HG03460 (cell line): ENCODE data around the gene FCF1.
"Not testable (repeated sequence)": the region's sequence is repeated elsewhere in the genome, so short reads cannot be mapped to it uniquely, and the experiment has no call there.

Experiments used
- ATAC-seq: cut with Tn5 transposase; IDR thresholded peaks from one replicate; pipeline ENCODE4 v1.9.1; 2021; ENCODE audit not compliant: unreplicated experiment

Gene FCF1

DNA sequence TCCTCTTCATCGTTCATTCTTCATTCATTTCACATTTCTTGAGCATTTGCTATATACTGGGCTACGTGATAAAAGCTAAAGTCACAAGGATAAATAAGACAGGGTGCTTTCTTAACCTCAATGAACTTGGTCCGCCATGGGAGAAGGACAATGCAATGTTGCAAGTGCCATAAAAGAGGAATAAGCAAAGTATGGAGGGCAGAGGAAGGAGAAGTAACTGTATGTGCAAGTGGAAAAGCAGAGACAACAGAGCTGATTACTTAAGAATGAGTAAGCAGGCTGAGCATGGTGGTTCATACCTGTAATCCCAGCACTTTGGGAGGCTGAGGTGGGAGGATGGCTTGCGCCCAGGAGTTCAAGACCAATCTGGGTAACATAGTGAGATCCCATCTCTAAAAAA lies 14.5 kb upstream of the FCF1 start:
- no peak for ATAC-seq

- no peak for ATAC-seq
Measured at GRCh38 chr14:74702293-74702692, 10.7 kb upstream of the FCF1 start.

DNA sequence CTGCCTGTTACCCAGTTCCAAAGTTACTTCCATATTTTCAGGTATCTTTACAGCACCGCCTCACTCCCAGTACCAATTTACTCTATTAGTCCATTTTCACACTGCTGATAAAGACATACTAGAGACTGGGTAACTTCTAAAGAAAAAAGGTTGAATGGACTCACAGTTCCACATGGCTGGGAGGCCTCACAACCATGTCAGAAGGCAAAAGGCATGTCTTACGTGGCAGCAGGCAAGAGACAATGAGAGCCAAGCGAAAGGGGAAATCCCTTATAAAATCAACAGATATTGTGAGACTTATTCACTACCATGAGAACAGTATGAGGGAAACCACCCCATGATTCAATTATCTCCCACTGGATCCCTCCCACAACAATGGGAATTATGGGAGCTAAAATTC lies 9.9 kb upstream of the FCF1 start:
- no peak for ATAC-seq

- no peak for ATAC-seq
Measured at GRCh38 chr14:74704656-74705055, 8.3 kb upstream of the FCF1 start.

- no peak for ATAC-seq
Measured at GRCh38 chr14:74705613-74706500, 7.1 kb upstream of the FCF1 start.

GRCh38 chr14:74710480-74710879 lies 2.5 kb upstream of the FCF1 start:
- ATAC-seq: no peak

- ATAC-seq: no peak
Measured at GRCh38 chr14:74711651-74712050, 1.3 kb upstream of the FCF1 start.

GRCh38 chr14:74713395-74713735 lies 421 bp downstream of the FCF1 start:
- ATAC-seq: no peak

DNA sequence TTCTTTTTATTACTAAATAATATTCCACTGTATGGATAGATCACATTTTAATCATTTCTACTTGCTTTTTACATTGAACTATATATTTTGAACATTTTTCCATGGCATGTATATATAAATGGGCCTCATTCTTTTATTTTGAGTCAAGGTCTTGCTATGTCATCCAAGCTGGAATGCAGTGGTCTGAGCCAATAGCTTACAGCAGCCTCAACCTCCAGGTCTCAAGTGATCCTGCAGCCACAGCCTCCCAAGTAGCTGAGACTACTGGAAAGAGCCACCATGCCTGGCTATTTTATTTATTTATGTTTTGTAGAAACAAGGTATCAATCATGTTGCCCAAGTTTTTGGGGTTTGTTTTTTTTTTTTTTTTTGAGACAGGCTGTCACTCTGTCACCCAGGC lies 7.6 kb downstream of the FCF1 start:
- no peak for ATAC-seq

DNA sequence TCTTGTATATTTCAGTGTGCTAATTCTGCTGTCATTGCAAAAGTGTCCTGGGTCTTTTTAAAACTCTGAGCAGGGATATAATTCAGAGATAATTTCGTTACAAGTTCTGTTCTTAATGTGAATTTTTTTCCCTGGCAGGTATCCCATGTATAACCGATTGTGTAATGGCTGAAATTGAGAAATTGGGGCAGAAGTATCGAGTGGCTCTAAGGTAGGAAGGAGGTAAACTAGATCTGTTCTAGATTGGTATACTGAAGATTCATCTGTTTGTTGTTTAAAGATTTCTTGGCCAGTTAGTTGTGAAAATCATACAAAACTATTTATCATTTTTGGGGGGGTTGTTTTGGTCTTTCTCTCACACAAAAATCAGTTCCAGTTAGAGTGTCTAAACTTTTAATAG lies 10.2 kb downstream of the FCF1 start:
- ATAC-seq: no peak

GRCh38 chr14:74732387-74732786 lies 19.4 kb downstream of the FCF1 start:
- ATAC-seq: no peak

DNA sequence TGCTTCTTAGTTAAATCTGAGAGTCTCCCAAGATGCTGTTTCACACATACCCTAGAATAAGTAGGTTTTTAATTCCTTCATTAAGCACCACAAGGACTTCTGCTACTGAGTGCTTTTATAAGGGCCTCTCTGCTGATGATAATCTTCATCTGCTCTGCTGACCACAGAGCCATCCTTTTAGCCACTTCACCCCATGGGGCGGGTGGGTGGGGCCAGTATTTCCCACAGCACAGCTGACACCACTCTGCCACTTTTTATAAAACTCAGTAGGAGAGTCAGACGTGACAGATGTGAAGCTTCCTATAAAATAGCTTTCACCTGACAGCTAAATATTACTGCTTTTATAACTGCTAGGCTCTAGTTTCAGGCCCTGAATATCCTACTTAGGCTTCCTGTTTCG lies 20.3 kb downstream of the FCF1 start:
- ATAC-seq: no peak

GRCh38 chr14:74735125-74735524 lies 22.2 kb downstream of the FCF1 start:
- no peak for ATAC-seq

DNA sequence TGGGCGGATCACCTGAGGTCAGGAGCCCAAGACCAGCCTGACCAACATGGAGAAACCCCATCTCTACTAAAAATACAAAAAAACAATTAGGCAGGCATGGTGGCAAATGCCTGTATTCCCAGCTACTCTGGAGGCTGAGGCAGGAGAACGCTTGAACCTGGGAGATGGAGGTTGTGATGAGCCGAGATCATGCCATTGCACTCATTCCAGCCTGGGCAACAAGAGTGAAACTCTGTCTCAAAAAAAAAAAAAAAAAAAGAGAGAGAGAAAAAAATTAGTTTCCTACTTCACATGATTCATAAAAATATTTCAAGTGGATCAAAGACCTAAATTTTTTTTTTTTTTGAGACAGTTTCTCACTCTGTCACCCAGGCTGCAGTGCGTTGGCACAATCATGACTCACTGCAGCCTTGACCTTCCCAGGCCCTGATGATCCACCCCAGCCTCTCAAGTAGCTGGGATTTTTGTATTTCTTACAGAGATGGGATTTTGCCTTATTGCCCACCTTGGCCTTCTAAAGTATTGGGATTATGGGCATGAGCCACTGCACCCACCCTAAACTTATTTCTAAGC lies 24.9 kb downstream of the FCF1 start:
- ATAC-seq: no peak

GRCh38 chr14:74739293-74740030 lies 26.5 kb downstream of the FCF1 start:
- ATAC-seq: no peak

DNA sequence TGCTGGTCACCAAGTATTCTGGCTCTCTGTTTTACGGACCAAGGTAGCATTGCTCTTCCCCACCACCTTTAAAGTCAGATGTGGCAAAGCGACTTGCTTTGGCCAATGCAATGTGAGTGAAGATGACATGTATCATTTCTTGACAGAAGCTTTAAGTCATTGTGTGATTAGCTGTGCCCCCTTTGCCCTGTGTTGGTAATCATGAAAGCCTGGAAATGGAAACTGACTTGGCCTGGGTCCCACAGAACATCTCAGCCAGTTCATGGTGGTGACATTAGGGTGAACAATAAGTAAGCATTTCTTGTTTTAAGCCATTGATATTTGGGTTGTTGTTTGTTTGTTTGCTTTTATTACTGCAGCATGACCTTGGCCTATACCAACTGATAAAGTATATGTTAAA lies 34.3 kb downstream of the FCF1 start:
- no peak for ATAC-seq

- ATAC-seq: no peak
Measured at GRCh38 chr14:74754157-74754556, 41.2 kb downstream of the FCF1 start.

GRCh38 chr14:74754899-74755298 lies 42.0 kb downstream of the FCF1 start:
- no peak for ATAC-seq

GRCh38 chr14:74756326-74756725 lies 43.4 kb downstream of the FCF1 start:
- ATAC-seq: no peak

GRCh38 chr14:74758505-74758904 lies 45.6 kb downstream of the FCF1 start:
- ATAC-seq: not testable (repeated sequence)

DNA sequence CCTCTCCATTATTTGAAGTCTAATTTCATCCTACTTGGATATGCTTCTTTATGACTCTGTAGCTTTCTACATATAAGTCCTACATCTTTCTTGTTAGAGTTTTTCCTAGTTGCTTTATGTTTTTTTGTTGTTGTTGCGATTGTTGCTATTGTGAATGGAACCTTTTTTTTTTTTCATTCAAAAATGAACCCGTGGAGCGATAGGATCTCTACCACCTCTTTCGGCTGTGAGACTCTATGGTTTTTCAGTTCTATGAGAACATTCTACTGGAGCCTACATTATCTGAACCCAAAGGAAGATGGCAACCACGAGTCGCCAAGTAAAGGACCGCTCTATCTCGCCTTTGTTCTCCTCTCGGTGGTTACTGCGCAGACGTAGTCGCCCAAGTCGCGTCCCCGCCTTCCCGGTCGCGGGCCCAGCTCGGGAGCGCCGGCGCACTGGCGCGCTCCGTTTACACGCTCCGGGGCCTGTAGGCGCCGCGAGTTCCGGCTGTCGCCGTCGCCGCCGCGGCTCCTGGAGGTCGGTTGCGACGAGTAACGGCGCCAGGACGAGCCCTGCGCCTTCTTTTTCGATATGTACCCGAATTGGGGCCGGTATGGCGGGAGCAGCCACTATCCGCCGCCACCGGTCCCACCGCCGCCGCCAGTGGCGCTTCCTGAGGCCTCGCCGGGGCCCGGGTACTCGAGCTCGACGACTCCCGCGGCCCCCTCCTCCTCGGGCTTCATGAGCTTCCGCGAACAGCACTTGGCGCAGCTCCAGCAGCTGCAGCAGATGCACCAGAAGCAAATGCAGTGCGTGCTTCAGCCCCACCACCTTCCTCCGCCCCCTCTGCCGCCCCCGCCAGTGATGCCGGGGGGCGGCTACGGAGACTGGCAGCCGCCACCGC lies 50.2 kb downstream of the FCF1 start, which contains the start of gene YLPM1:
Gene YLPM1, plus strand, starts transcription at position 400 of the 886 bp plus-strand sequence. Its CDS starts 174 bp downstream, at position 574.
- ATAC-seq: peak; percentile 91
